ENCODE measurements around the gene TEX2.

GRCh38 chr17:64163468-64163867 is 99.6 kb downstream of the TEX2 start:
- TF ChIP-seq CTCF (conservative IDR thresholded peaks at IDR 0.05; ENCODE audit: low read depth in 2 of 2): no peak
- TF ChIP-seq EZH2 (IDR thresholded peaks at IDR 0.05; ENCODE audit: low read depth, unreplicated experiment): no peak
- no peak for TF ChIP-seq REST (IDR thresholded peaks at IDR 0.05; ENCODE audit: unreplicated experiment)
- no peak for TF ChIP-seq POLR2AphosphoS5 (IDR thresholded peaks at IDR 0.05; ENCODE audit: low read depth)
- TF ChIP-seq ETS1 (IDR thresholded peaks at IDR 0.05): no peak
- no peak for TF ChIP-seq EZH2phosphoT487 (IDR thresholded peaks at IDR 0.05; ENCODE audit: unreplicated experiment)
- no peak for TF ChIP-seq NANOG (IDR thresholded peaks at IDR 0.05; ENCODE audit: borderline replicate concordance)
- no peak for TF ChIP-seq CREB1 (CRISPR knock-in tag; IDR thresholded peaks at IDR 0.05; ENCODE audit: low read depth)
